ENCODE results near the gene STBD1.

Gene STBD1

GRCh38 chr4:76300012-76300411, 6.5 kb upstream of the STBD1 start:
- ATAC-seq = no peak

GRCh38 chr4:76301068-76301774, 5.3 kb upstream of the STBD1 start:
- no peak for TF ChIP-seq OSR1 (CRISPR knock-in tag; IDR thresholded peaks at IDR 0.05)
- TF ChIP-seq ZNF565 (CRISPR knock-in tag; conservative IDR thresholded peaks at IDR 0.05; ENCODE audit: low read depth) = no peak
- TF ChIP-seq CSDC2 (CRISPR knock-in tag; IDR thresholded peaks at IDR 0.05) = no peak
- TF ChIP-seq TCF4 (CRISPR knock-in tag; IDR thresholded peaks at IDR 0.05; ENCODE audit: borderline replicate concordance) = no peak
- TF ChIP-seq CSRNP3 (CRISPR knock-in tag; IDR thresholded peaks at IDR 0.05) = no peak
- TF ChIP-seq RARB (CRISPR knock-in tag; IDR thresholded peaks at IDR 0.05) = no peak
- no peak for TF ChIP-seq PPARA (CRISPR knock-in tag; IDR thresholded peaks at IDR 0.05; ENCODE audit: borderline replicate concordance)
- no peak for TF ChIP-seq ARNTL (CRISPR knock-in tag; IDR thresholded peaks at IDR 0.05; ENCODE audit: borderline replicate concordance, low read depth)
- no peak for TF ChIP-seq ZFP3 (CRISPR knock-in tag; IDR thresholded peaks at IDR 0.05)
- TF ChIP-seq ESRRG (CRISPR knock-in tag; IDR thresholded peaks at IDR 0.05) = no peak
- ATAC-seq = peak; percentile 70

More at GRCh38 chr4:76300012-76300411, 6.5 kb upstream of the STBD1 start:
- TF ChIP-seq PATZ1 (CRISPR knock-in tag; IDR thresholded peaks at IDR 0.05; ENCODE audit: borderline replicate concordance) (no peak), ESRRG (CRISPR knock-in tag; IDR thresholded peaks at IDR 0.05) (no peak), CSRNP3 (CRISPR knock-in tag; IDR thresholded peaks at IDR 0.05) (no peak), PPARA (CRISPR knock-in tag; IDR thresholded peaks at IDR 0.05; ENCODE audit: borderline replicate concordance) (no peak), ZFP30 (CRISPR knock-in tag; IDR thresholded peaks at IDR 0.05) (no peak), OSR1 (CRISPR knock-in tag; IDR thresholded peaks at IDR 0.05) (no peak), TCF4 (CRISPR knock-in tag; IDR thresholded peaks at IDR 0.05; ENCODE audit: borderline replicate concordance) (no peak), ZNF565 (CRISPR knock-in tag; conservative IDR thresholded peaks at IDR 0.05; ENCODE audit: low read depth) (no peak), POU6F1 (CRISPR knock-in tag; IDR thresholded peaks at IDR 0.05; ENCODE audit: borderline replicate concordance, low read depth) (no peak), TOX (CRISPR knock-in tag; IDR thresholded peaks at IDR 0.05; ENCODE audit: borderline replicate concordance) (no peak), ARNTL (CRISPR knock-in tag; IDR thresholded peaks at IDR 0.05; ENCODE audit: borderline replicate concordance, low read depth) (no peak), CSDC2 (CRISPR knock-in tag; IDR thresholded peaks at IDR 0.05) (no peak), GLIS3 (CRISPR knock-in tag; IDR thresholded peaks at IDR 0.05) (no peak), ZFP3 (CRISPR knock-in tag; IDR thresholded peaks at IDR 0.05) (no peak), SNAI2 (CRISPR knock-in tag; IDR thresholded peaks at IDR 0.05) (no peak), ZC3H10 (CRISPR knock-in tag; IDR thresholded peaks at IDR 0.05) (no peak), TSHZ2 (CRISPR knock-in tag; IDR thresholded peaks at IDR 0.05) (no peak)

- peak; percentile 1; the same call in 2 of the 3 replicates for ATAC-seq
- TF ChIP-seq ZFP3 (CRISPR knock-in tag; IDR thresholded peaks at IDR 0.05) (no peak), RARB (CRISPR knock-in tag; IDR thresholded peaks at IDR 0.05) (no peak), CSRNP3 (CRISPR knock-in tag; IDR thresholded peaks at IDR 0.05) (0 out of 2 replicates have a peak, but pooled peaks have one; percentile 44), CREB5 (CRISPR knock-in tag; IDR thresholded peaks at IDR 0.05; ENCODE audit: low read depth) (peak; percentile 72; the same call in 1 of the 2 replicates), ZNF8 (CRISPR knock-in tag; IDR thresholded peaks at IDR 0.05) (no peak), CSDC2 (CRISPR knock-in tag; IDR thresholded peaks at IDR 0.05) (no peak), TSHZ2 (CRISPR knock-in tag; IDR thresholded peaks at IDR 0.05) (no peak), ZC3H10 (CRISPR knock-in tag; IDR thresholded peaks at IDR 0.05) (no peak)
These were observed 4.8 kb upstream of the STBD1 start for GRCh38 chr4:76301775-76302162.

Data from SK-N-SH treated with all-trans-retinoic acid at 6 μM for 48 hours (cell line).